OCI-LY3 (cell line): Measurements from ENCODE around the gene RAB3GAP2.
"Not testable (repeated sequence)": the region's sequence is repeated elsewhere in the genome, so short reads cannot be mapped to it uniquely, and the experiment has no call there.

Experiments
- H2AFZ ChIP-seq: fragments of 200-600, 300-600 bp; shearing (Covaris generic); 2 replicates; pipeline ENCODE4 v1.6.0; 2014; ENCODE audit warnings: antibody characterized with exemption, low read depth, low read length
- H3K27ac ChIP-seq: fragments of 200-600, 300-600 bp; sonication (generic); 2 replicates; pipeline ENCODE4 v1.5.1; 2014; ENCODE audit warnings: mild to moderate bottlenecking, low read length, moderate library complexity, mixed read lengths
- H3K27me3 ChIP-seq: fragments of 200-600, 300-600 bp; sonication (generic); 2 replicates; pipeline ENCODE4 v1.6.1; 2014; ENCODE audit warnings: low read depth, low read length, mixed read lengths
- H3K36me3 ChIP-seq: fragments of 200-600, 300-600 bp; sonication (generic); replicated peaks from 2 replicates; pipeline ENCODE3; 2014; ENCODE audit warnings: low read depth, low read length, mixed read lengths
- H3K4me1 ChIP-seq: fragments of 300-600, 200-600 bp; sonication (generic); 2 replicates; pipeline ENCODE4 v1.6.1; 2014; ENCODE audit warnings: low read length, mixed read lengths
- H3K4me2 ChIP-seq: fragments of 200-600, 300-600 bp; sonication (generic); 2 replicates; pipeline ENCODE4 v1.6.1; 2014; ENCODE audit warnings: low read length, mixed read lengths
- H3K4me3 ChIP-seq: fragments of 300-600, 200-600 bp; sonication (generic); 2 replicates; pipeline ENCODE4 v1.5.1; 2014; ENCODE audit warnings: antibody characterized with exemption, mild to moderate bottlenecking, low read length, moderate library complexity
- H3K79me2 ChIP-seq: fragments of 300-600, 200-600 bp; shearing (Covaris generic); 2 replicates; pipeline ENCODE4 v1.6.1; 2014; ENCODE audit warnings: mild to moderate bottlenecking, low read length, mixed read lengths
- H3K9ac ChIP-seq: fragments of 300-600, 200-600 bp; shearing (Covaris generic); 2 replicates; pipeline ENCODE4 v1.6.0; 2014; ENCODE audit warnings: mild to moderate bottlenecking, low read length, moderate library complexity
- H3K9me3 ChIP-seq: fragments of 200-600, 300-600 bp; shearing (Covaris generic); 2 replicates; pipeline ENCODE4 v1.6.1; 2014; ENCODE audit warnings: low read length, mixed read lengths; ENCODE audit not compliant: insufficient read depth
- H4K20me1 ChIP-seq: fragments of 200-600, 300-600 bp; sonication (generic); 2 replicates; pipeline ENCODE4 v1.6.1; 2016; ENCODE audit warnings: low read length, mixed read lengths; ENCODE audit not compliant: insufficient read depth
- EZH2phosphoT487 ChIP-seq: fragments of 200-600 bp; shearing (Covaris generic); IDR thresholded peaks from 2 replicates; pipeline ENCODE4 v1.6.1; 2018; ENCODE audit warnings: antibody characterized with exemption, mixed run types, low read depth
- TF ChIP-seq, protein P1 (sequence below): fragments of 200-600, 300-600 bp; sonication (generic); IDR thresholded peaks from 2 replicates; pipeline ENCODE4 v1.5.1; 2014; ENCODE audit warnings: antibody characterized with exemption, low read length, low read depth

The RAB3GAP2 gene

DNA sequence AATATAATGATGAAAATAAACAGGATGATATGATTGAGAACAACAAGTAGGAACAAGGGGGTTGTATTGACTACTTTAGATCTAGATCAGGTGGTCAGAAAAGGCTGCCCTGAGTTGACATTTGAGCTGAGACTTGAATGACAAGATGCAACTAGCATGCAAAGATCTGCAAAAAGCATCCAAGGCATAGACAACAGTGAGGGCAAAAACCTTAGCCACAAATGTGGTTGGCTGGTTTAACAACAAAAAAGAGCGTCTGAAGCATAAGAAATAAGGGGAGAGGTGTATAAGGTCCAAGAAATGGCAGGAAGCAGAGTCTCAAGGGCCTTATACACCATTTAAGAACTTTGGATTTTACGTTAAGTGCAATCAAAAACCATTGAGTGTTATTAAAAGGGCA is 3.2 kb downstream of the RAB3GAP2 start:
- no peak overlapping the region for H3K4me2 ChIP-seq
- no peak overlapping the region for H2AFZ ChIP-seq
- H3K79me2 ChIP-seq: peaks cover 81% of the 10 kb centered on the region
- H3K27me3 ChIP-seq: no peaks in the 10 kb centered on the region
- TF ChIP-seq, protein P1, sequence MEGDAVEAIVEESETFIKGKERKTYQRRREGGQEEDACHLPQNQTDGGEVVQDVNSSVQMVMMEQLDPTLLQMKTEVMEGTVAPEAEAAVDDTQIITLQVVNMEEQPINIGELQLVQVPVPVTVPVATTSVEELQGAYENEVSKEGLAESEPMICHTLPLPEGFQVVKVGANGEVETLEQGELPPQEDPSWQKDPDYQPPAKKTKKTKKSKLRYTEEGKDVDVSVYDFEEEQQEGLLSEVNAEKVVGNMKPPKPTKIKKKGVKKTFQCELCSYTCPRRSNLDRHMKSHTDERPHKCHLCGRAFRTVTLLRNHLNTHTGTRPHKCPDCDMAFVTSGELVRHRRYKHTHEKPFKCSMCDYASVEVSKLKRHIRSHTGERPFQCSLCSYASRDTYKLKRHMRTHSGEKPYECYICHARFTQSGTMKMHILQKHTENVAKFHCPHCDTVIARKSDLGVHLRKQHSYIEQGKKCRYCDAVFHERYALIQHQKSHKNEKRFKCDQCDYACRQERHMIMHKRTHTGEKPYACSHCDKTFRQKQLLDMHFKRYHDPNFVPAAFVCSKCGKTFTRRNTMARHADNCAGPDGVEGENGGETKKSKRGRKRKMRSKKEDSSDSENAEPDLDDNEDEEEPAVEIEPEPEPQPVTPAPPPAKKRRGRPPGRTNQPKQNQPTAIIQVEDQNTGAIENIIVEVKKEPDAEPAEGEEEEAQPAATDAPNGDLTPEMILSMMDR: no peak
- TF ChIP-seq EZH2phosphoT487: no peak
- H3K9me3 ChIP-seq: 0 out of 2 replicates have a peak, but pooled peaks cover 5% of the 10 kb centered on the region
- H3K4me1 ChIP-seq: peaks cover 23% of the 10 kb centered on the region
- no peak overlapping the region for H3K9ac ChIP-seq
- H4K20me1 ChIP-seq: peaks cover 49% of the 10 kb centered on the region
- H3K4me3 ChIP-seq: no peak overlapping the region
- H3K27ac ChIP-seq: no peak overlapping the region
- peaks cover 72% of the 10 kb centered on the region for H3K36me3 ChIP-seq

DNA sequence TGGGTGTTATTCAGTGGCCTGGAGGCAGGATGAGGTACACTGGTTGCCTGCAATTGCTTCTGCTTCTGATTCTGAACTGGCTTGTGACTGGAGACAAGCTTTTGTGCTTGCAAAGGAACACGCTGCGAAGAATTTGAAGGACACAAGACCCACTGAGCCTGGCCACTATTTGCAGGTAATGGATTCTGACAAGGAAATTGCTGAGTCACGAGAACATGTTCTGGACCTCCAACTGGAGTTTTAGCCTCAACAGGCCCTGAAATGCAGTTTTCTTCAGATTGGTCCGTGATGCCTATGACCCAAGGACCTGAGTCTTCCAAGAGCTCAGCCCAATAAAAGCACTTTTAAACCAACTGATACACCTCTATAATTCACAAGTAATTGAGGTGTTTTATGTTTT is 4.6 kb downstream of the RAB3GAP2 start:
- H3K79me2 ChIP-seq: peaks cover 95% of the 10 kb centered on the region
- H3K9me3 ChIP-seq: 0 out of 2 replicates have a peak, but pooled peaks cover 5% of the 10 kb centered on the region
- peaks cover 86% of the 10 kb centered on the region for H3K36me3 ChIP-seq
- no peak overlapping the region for H2AFZ ChIP-seq
- no peak overlapping the region for H3K4me3 ChIP-seq
- TF ChIP-seq, protein P1: no peak
- TF ChIP-seq EZH2phosphoT487: no peak
- H4K20me1 ChIP-seq: peaks cover 52% of the 10 kb centered on the region
- no peak overlapping the region for H3K9ac ChIP-seq
- H3K27me3 ChIP-seq: no peaks in the 10 kb centered on the region
- H3K4me2 ChIP-seq: no peak overlapping the region
- H3K4me1 ChIP-seq: peaks cover 16% of the 10 kb centered on the region
- H3K27ac ChIP-seq: no peak overlapping the region

DNA sequence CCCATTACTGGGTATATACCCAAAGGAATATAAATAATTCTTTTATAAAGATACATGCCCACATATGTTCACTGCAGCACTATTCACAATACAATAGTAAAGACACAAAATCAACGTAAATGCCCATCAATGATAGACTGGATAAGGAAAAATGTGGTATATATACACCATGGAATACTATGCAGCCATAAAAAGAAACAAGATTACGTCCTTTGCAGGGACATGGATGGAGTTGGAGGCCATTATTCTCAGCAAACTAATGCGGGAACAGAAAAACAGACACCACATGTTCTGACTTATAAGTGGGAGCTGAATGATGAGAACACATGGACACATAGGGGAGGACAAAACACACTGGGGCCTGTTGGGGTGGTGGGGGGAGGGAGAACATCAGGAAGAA is 12.0 kb downstream of the RAB3GAP2 start:
- peaks cover 97% of the 10 kb centered on the region for H3K79me2 ChIP-seq
- H4K20me1 ChIP-seq: peaks cover 16% of the 10 kb centered on the region
- H3K4me1 ChIP-seq: peaks cover 15% of the 10 kb centered on the region
- not testable (repeated sequence) for H3K27me3 ChIP-seq, H2AFZ ChIP-seq, H3K9ac ChIP-seq, H3K27ac ChIP-seq, H3K4me3 ChIP-seq, H3K4me2 ChIP-seq
- peaks cover 77% of the 10 kb centered on the region for H3K36me3 ChIP-seq
- H3K9me3 ChIP-seq: peaks cover 17% of the 10 kb centered on the region

DNA sequence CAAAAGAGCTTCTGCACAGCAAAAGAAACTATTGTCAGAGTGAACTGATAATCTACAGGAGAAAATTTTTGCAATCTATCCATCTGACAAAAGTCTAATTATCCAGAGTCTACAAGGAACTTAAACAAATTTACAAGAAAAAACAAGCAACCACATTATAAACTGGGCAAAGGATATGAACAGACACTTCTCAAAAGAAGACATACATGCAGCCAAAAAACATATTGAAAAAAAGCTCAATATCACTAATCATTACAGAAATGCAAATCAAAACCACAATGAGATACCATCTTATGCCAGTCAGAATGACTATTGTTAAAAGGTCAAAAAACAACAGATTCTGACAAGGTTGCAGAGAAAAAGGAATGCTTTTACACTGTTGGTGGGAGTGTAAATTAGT is 12.5 kb downstream of the RAB3GAP2 start:
- peaks cover 72% of the 10 kb centered on the region for H3K36me3 ChIP-seq
- peaks cover 19% of the 10 kb centered on the region for H3K4me1 ChIP-seq
- H4K20me1 ChIP-seq: peaks cover 16% of the 10 kb centered on the region
- H2AFZ ChIP-seq, H3K9ac ChIP-seq, H3K27me3 ChIP-seq, H3K4me2 ChIP-seq, H3K27ac ChIP-seq, H3K4me3 ChIP-seq: not testable (repeated sequence)
- peaks cover 97% of the 10 kb centered on the region for H3K79me2 ChIP-seq
- peaks cover 16% of the 10 kb centered on the region for H3K9me3 ChIP-seq

DNA sequence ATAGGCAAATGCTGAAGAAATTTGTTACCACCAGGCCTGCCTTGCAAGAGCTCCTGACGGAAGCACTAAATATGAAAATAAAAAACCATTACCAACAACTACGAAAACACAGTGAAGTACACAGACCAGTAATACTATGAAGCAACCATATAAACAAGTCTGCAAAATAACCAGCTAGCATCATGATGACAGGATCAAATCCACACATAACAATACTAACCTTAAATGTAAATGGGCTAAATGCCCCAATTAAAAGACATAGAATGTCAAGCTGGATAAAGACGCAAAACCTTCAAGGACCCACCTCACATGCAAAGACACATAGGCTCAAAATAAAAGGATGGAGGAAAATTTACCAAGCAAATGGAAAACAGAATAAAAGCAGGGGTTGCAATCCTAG is 16.1 kb downstream of the RAB3GAP2 start:
- peaks cover 12% of the 10 kb centered on the region; the same call in 1 of the 2 replicates for H4K20me1 ChIP-seq
- H3K4me3 ChIP-seq, H2AFZ ChIP-seq, H3K9ac ChIP-seq, H3K27me3 ChIP-seq: not testable (repeated sequence)
- peak overlapping the region; percentile 85 for H3K27ac ChIP-seq
- peak overlapping the region; percentile 42 for H3K4me2 ChIP-seq
- H3K36me3 ChIP-seq: peaks cover 62% of the 10 kb centered on the region
- peaks cover 90% of the 10 kb centered on the region for H3K79me2 ChIP-seq
- peaks cover 24% of the 10 kb centered on the region for H3K9me3 ChIP-seq
- H3K4me1 ChIP-seq: peaks cover 37% of the 10 kb centered on the region
